Spleen (tissue), 7 donors: ENCODE measurements around the gene PSPN.
"Not testable (repeated sequence)": the region's sequence is repeated elsewhere in the genome, so short reads cannot be mapped to it uniquely, and the experiment has no call there.

Source experiments
- POLR2A ChIP-seq, 3 donors: fragments of 450-650 bp; IDR thresholded peaks; one replicate each; pipeline ENCODE4 v1.5.1; 2017; ENCODE audit warnings: antibody characterized with exemption in 3 of 3, mild to moderate bottlenecking in 1 of 3
- TF ChIP-seq, protein P1 (sequence below), 11 experiments: fragments of 200-600 bp in 7 of 11; fragments of 450-650 bp in 4 of 11; sonication (generic) in 4 of 11; IDR thresholded peaks in 8 of 11; conservative IDR thresholded peaks in 3 of 11; 1 replicate in 7 of 11; 2 replicates in 4 of 11; pipeline versions ENCODE4 v1.4.0 to v1.8.0; 2016 to 2021; ENCODE audit warnings: antibody characterized with exemption in 11 of 11, inconsistent platforms in 4 of 11, mild to moderate bottlenecking in 1 of 11
- donor health status: DM: no; HTN: no; CAD: no; lungs with moderate emphysema.
- donor health status: DM: no; HTN: no; CAD: no.
- donor health status: DM: no; HTN: no; CAD: no.

DNA sequence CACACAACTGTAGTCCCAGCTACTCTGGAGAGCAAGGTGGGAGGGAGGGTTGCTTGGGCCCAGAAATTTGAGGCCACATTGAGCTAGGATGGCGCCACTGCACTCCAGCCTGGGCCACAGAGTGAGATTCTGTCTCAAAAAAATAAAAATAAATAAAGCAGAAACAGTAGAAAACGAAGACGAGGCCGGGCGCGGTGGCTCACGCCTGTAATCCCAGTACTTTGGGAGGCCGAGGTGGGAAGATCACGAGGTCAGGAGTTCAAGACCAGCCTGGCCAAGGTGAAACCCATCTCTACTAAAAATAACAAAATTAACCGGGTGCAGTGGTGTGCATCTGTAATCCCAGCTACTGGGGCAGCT is 14.9 kb downstream of the PSPN start:
- not testable (repeated sequence) for TF ChIP-seq POLR2A (IDR thresholded peaks at IDR 0.05)
- TF ChIP-seq, protein P1, sequence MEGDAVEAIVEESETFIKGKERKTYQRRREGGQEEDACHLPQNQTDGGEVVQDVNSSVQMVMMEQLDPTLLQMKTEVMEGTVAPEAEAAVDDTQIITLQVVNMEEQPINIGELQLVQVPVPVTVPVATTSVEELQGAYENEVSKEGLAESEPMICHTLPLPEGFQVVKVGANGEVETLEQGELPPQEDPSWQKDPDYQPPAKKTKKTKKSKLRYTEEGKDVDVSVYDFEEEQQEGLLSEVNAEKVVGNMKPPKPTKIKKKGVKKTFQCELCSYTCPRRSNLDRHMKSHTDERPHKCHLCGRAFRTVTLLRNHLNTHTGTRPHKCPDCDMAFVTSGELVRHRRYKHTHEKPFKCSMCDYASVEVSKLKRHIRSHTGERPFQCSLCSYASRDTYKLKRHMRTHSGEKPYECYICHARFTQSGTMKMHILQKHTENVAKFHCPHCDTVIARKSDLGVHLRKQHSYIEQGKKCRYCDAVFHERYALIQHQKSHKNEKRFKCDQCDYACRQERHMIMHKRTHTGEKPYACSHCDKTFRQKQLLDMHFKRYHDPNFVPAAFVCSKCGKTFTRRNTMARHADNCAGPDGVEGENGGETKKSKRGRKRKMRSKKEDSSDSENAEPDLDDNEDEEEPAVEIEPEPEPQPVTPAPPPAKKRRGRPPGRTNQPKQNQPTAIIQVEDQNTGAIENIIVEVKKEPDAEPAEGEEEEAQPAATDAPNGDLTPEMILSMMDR (IDR thresholded peaks at IDR 0.05 in 8 of 11, conservative IDR thresholded peaks at IDR 0.05 in 3 of 11): not testable (repeated sequence)
